ENCODE measurements around the gene GLYAT. TPM values are rescaled to one million over a fixed set of nuclear protein-coding genes. Genes with fewer than 3 reads are reported as not detected.

Gene GLYAT
- total and polyA plus RNA-seq, 4 donors: not detected

DNA sequence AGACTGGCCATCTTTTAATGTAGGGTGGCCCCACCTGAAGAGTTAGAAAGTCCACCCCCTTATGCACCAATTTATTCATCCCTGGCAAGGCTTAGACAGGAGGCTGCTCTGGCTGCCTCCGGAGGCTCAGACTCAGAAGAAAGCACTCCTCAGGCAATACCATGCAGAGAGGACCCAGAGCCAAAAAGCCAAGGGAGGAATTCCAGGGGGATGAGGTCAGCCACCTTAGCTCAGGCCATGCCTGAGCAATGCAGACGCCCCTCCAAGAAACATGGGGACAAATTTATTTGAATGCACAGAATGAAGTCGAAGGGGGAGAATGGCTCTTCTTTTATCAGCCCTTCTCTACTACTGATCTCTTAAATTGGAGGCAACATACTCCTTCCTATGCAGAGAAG, 39.7 kb upstream of the GLYAT start:
- 31 to 39% methylated on average over 3 of the region's 3 CpGs for WGBS, 2 donors
- Histone ChIP-seq H3K4me1 (ENCODE audit: control insufficient read depth in 1 of 2, insufficient read depth in 2 of 2, low read length in 2 of 2) (no peaks in the 10 kb centered on the region), H3K36me3 (ENCODE audit: control insufficient read depth in 1 of 2, insufficient read depth in 2 of 2, low read length in 1 of 2) (no peaks in the 10 kb centered on the region), H3K27ac (ENCODE audit: low read depth in 1 of 2, low read length in 2 of 2) (no peak overlapping the region), H3K4me3 (ENCODE audit: low read length in 2 of 2) (no peak overlapping the region), H3K9me3 (ENCODE audit: control insufficient read depth, low read length) (no peaks in the 10 kb centered on the region), H3K27me3 (ENCODE audit: control insufficient read depth in 1 of 2, insufficient read depth in 2 of 2, low read length in 1 of 2) (peaks cover 0 to 2% of the 10 kb centered on the region in 2 donors)
- ATAC-seq (ENCODE audit: low FRiP score) (no peak), DNase-seq (no peak)
- intact Hi-C loops (cut with DNase I): no loop called here

GRCh38 chr11:58770627-58771457, 39.1 kb upstream of the GLYAT start:
- H3K9me3 ChIP-seq (ENCODE audit: control insufficient read depth, low read length): no peaks in the 10 kb centered on the region
- no peak overlapping the region for H3K4me3 ChIP-seq (ENCODE audit: low read length in 2 of 2)
- ATAC-seq (ENCODE audit: low FRiP score) (no peak), DNase-seq (no peak)
- H3K4me1 ChIP-seq (ENCODE audit: control insufficient read depth in 1 of 2, insufficient read depth in 2 of 2, low read length in 2 of 2): no peaks in the 10 kb centered on the region
- no peak overlapping the region for H3K27ac ChIP-seq (ENCODE audit: low read depth in 1 of 2, low read length in 2 of 2)
- H3K27me3 ChIP-seq (ENCODE audit: control insufficient read depth in 1 of 2, insufficient read depth in 2 of 2, low read length in 1 of 2): peaks cover 0 to 2% of the 10 kb centered on the region in 2 donors
- intact Hi-C loops (cut with DNase I): no loop called here
- WGBS, 2 donors: 74 to 75% methylated on average over 11 of the region's 11 CpGs
- H3K36me3 ChIP-seq (ENCODE audit: control insufficient read depth in 1 of 2, insufficient read depth in 2 of 2, low read length in 1 of 2): no peaks in the 10 kb centered on the region

DNA sequence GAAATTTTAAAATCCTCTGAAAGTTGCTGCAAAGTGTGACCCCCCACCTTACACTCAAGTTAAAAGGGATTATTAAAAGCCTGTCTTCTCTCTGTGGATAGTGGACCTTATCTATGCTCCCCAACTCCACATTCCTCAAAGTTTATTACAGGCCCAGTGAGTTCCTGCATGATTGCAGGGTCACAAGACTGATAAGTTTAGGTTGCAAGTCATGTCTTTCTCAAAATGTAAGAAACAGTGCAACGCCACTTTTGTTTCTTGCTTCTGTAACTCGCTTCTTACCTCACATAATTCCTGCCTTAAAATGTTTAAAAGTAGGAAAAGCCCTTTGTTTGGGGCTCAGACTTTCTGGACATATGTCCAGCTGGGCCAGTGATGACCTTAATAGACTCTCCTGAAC, 38.4 kb upstream of the GLYAT start:
- WGBS, 2 donors: 72 to 82% methylated on average over 2 of the region's 2 CpGs
- no peak for ATAC-seq (ENCODE audit: low FRiP score)
- Histone ChIP-seq H3K9me3 (ENCODE audit: control insufficient read depth, low read length) (no peaks in the 10 kb centered on the region), H3K36me3 (ENCODE audit: control insufficient read depth in 1 of 2, insufficient read depth in 2 of 2, low read length in 1 of 2) (no peaks in the 10 kb centered on the region), H3K27me3 (ENCODE audit: control insufficient read depth in 1 of 2, insufficient read depth in 2 of 2, low read length in 1 of 2) (peaks cover 0 to 2% of the 10 kb centered on the region in 2 donors), H3K27ac (ENCODE audit: low read depth in 1 of 2, low read length in 2 of 2) (no peak overlapping the region), H3K4me3 (ENCODE audit: low read length in 2 of 2) (no peak overlapping the region), H3K4me1 (ENCODE audit: control insufficient read depth in 1 of 2, insufficient read depth in 2 of 2, low read length in 2 of 2) (no peaks in the 10 kb centered on the region)
- intact Hi-C loops (cut with DNase I): no loop called here
- no peak for DNase-seq

DNA sequence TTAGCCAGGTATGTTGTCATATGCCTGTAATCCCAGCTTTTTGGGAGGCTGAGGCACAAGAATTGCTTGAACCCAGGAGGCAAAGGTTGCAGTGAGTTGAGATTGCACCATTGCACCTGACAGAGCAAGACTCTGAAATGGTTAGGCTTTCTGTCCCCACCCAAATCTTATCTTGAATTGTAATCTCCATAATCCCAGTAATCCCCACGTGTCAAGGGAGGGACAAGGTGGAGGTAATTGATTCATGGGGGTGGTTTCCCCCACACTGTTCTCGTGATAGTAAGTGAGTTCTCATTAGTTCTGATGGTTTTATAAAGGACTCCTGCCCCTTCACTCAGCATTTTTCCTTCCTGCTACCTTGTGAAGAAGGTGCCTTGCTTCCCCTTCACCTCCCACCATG, 37.6 kb upstream of the GLYAT start:
- Histone ChIP-seq H3K9me3 (ENCODE audit: control insufficient read depth, low read length) (no peaks in the 10 kb centered on the region), H3K4me1 (ENCODE audit: control insufficient read depth in 1 of 2, insufficient read depth in 2 of 2, low read length in 2 of 2) (no peaks in the 10 kb centered on the region), H3K36me3 (ENCODE audit: control insufficient read depth in 1 of 2, insufficient read depth in 2 of 2, low read length in 1 of 2) (no peaks in the 10 kb centered on the region), H3K27me3 (ENCODE audit: control insufficient read depth in 1 of 2, insufficient read depth in 2 of 2, low read length in 1 of 2) (peaks cover 0 to 2% of the 10 kb centered on the region in 2 donors), H3K4me3 (ENCODE audit: low read length in 2 of 2) (no peak overlapping the region), H3K27ac (ENCODE audit: low read depth in 1 of 2, low read length in 2 of 2) (no peak overlapping the region)
- WGBS, 2 donors: 37 to 41% methylated on average over 2 of the region's 2 CpGs
- no peak for DNase-seq
- no peak for ATAC-seq (ENCODE audit: low FRiP score)
- intact Hi-C loops (cut with DNase I): no loop called here

- Histone ChIP-seq H3K27me3 (ENCODE audit: control insufficient read depth in 1 of 2, insufficient read depth in 2 of 2, low read length in 1 of 2) (peaks cover 0 to 2% of the 10 kb centered on the region in 2 donors), H3K9me3 (ENCODE audit: control insufficient read depth, low read length) (no peaks in the 10 kb centered on the region), H3K27ac (ENCODE audit: low read depth in 1 of 2, low read length in 2 of 2) (no peak overlapping the region), H3K36me3 (ENCODE audit: control insufficient read depth in 1 of 2, insufficient read depth in 2 of 2, low read length in 1 of 2) (no peaks in the 10 kb centered on the region), H3K4me1 (ENCODE audit: control insufficient read depth in 1 of 2, insufficient read depth in 2 of 2, low read length in 2 of 2) (no peaks in the 10 kb centered on the region), H3K4me3 (ENCODE audit: low read length in 2 of 2) (no peak overlapping the region)
- WGBS, 2 donors: 76% methylated on average over 2 of the region's 2 CpGs
- ATAC-seq (ENCODE audit: low FRiP score): no peak
- intact Hi-C loops (cut with DNase I): no loop called here
- no peak for DNase-seq
Measured at GRCh38 chr11:58768137-58768536, 36.4 kb upstream of the GLYAT start.

- Histone ChIP-seq H3K27me3 (ENCODE audit: control insufficient read depth in 1 of 2, insufficient read depth in 2 of 2, low read length in 1 of 2) (no peaks in the 10 kb centered on the region), H3K9me3 (ENCODE audit: control insufficient read depth, low read length) (no peaks in the 10 kb centered on the region), H3K27ac (ENCODE audit: low read depth in 1 of 2, low read length in 2 of 2) (no peak overlapping the region), H3K36me3 (ENCODE audit: control insufficient read depth in 1 of 2, insufficient read depth in 2 of 2, low read length in 1 of 2) (no peaks in the 10 kb centered on the region), H3K4me1 (ENCODE audit: control insufficient read depth in 1 of 2, insufficient read depth in 2 of 2, low read length in 2 of 2) (no peaks in the 10 kb centered on the region), H3K4me3 (ENCODE audit: low read length in 2 of 2) (no peak overlapping the region)
- no peak for DNase-seq
- WGBS, 2 donors: 61 to 65% methylated on average over 1 of the region's 1 CpG
- intact Hi-C loops (cut with DNase I): no loop called here
- ATAC-seq (ENCODE audit: low FRiP score): no peak
Measured at GRCh38 chr11:58765078-58765477, 33.3 kb upstream of the GLYAT start.

- no peaks in the 10 kb centered on the region for H3K27me3 ChIP-seq (ENCODE audit: control insufficient read depth in 1 of 2, insufficient read depth in 2 of 2, low read length in 1 of 2)
- DNase-seq: no peak
- H3K4me1 ChIP-seq (ENCODE audit: control insufficient read depth in 1 of 2, insufficient read depth in 2 of 2, low read length in 2 of 2): no peaks in the 10 kb centered on the region
- no peaks in the 10 kb centered on the region for H3K9me3 ChIP-seq (ENCODE audit: control insufficient read depth, low read length)
- WGBS, 2 donors: 74 to 78% methylated on average over 1 of the region's 1 CpG
- intact Hi-C loops (cut with DNase I): no loop called here
- no peaks in the 10 kb centered on the region for H3K36me3 ChIP-seq (ENCODE audit: control insufficient read depth in 1 of 2, insufficient read depth in 2 of 2, low read length in 1 of 2)
- no peak overlapping the region for H3K27ac ChIP-seq (ENCODE audit: low read depth in 1 of 2, low read length in 2 of 2)
- no peak for ATAC-seq (ENCODE audit: low FRiP score)
- no peak overlapping the region for H3K4me3 ChIP-seq (ENCODE audit: low read length in 2 of 2)
Measured at GRCh38 chr11:58763120-58763490, 31.4 kb upstream of the GLYAT start.

DNA sequence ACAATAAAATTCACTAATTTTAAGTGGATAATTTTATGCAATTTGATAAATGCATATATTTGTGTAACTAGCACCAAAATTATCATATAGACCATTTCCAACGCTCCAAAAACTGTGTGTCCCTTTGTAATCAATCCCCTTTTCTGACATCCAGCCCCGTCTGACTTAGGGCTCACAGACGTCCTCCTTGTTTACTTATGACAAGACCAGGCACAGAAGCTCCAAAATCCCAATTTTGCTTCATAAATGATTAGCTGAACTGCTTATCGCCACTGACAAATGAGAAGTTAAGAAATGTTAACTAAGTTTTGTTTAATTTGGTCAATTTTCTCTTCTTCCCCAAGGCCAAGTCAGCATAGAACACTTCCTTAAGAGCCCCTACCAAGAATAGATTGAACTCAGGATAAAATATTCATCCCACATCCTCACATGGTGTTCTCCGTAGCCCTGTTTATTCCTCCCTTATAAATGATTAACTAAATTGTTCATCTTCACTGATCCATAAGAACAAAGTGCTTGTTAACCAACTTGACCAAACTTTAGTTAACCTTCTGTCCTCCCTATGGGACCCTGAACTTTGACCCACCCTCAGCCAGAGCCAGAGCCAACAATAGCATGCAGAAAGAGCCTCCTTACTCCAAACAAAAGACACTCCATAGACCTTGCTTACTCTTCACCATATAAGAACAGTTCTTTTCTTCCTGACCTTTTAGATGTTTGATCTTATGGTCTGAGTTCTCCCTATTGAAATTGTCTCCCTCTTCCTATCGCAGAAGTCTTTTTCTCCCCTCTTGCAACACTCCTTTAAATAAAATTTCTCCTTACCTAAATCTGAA, 30.8 kb upstream of the GLYAT start:
- no peak overlapping the region for H3K27ac ChIP-seq (ENCODE audit: low read depth in 1 of 2, low read length in 2 of 2)
- 51 to 57% methylated on average over 6 of the region's 6 CpGs for WGBS, 2 donors
- ATAC-seq (ENCODE audit: low FRiP score): no peak
- no peak for DNase-seq
- H3K9me3 ChIP-seq (ENCODE audit: control insufficient read depth, low read length): no peaks in the 10 kb centered on the region
- H3K27me3 ChIP-seq (ENCODE audit: control insufficient read depth in 1 of 2, insufficient read depth in 2 of 2, low read length in 1 of 2): no peaks in the 10 kb centered on the region
- no peaks in the 10 kb centered on the region for H3K4me1 ChIP-seq (ENCODE audit: control insufficient read depth in 1 of 2, insufficient read depth in 2 of 2, low read length in 2 of 2)
- intact Hi-C loops (cut with DNase I): no loop called here
- no peaks in the 10 kb centered on the region for H3K36me3 ChIP-seq (ENCODE audit: control insufficient read depth in 1 of 2, insufficient read depth in 2 of 2, low read length in 1 of 2)
- no peak overlapping the region for H3K4me3 ChIP-seq (ENCODE audit: low read length in 2 of 2)

GRCh38 chr11:58757439-58757838, 25.7 kb upstream of the GLYAT start:
- no peaks in the 10 kb centered on the region for H3K9me3 ChIP-seq (ENCODE audit: control insufficient read depth, low read length)
- ATAC-seq (ENCODE audit: low FRiP score) (no peak), DNase-seq (no peak)
- H3K27me3 ChIP-seq (ENCODE audit: control insufficient read depth in 1 of 2, insufficient read depth in 2 of 2, low read length in 1 of 2): no peaks in the 10 kb centered on the region
- H3K27ac ChIP-seq (ENCODE audit: low read depth in 1 of 2, low read length in 2 of 2): no peak overlapping the region
- H3K4me1 ChIP-seq (ENCODE audit: control insufficient read depth in 1 of 2, insufficient read depth in 2 of 2, low read length in 2 of 2): no peaks in the 10 kb centered on the region
- H3K4me3 ChIP-seq (ENCODE audit: low read length in 2 of 2): no peak overlapping the region
- intact Hi-C loops (cut with DNase I): no loop called here
- H3K36me3 ChIP-seq (ENCODE audit: control insufficient read depth in 1 of 2, insufficient read depth in 2 of 2, low read length in 1 of 2): no peaks in the 10 kb centered on the region

Measured in aorta (tissue), 5 donors.